Fibroblast of skin of right biceps (primary cell): ENCODE measurements around the gene MACROH2A1.
A peak's percentile ranks its signal among the peaks of the same experiment; 100 is the strongest.

ENCODE experiments used
- DNase-seq: peaks from one replicate; pipeline ENCODE4 v3.0.0-alpha.2; 2013

MACROH2A1 gene

DNA sequence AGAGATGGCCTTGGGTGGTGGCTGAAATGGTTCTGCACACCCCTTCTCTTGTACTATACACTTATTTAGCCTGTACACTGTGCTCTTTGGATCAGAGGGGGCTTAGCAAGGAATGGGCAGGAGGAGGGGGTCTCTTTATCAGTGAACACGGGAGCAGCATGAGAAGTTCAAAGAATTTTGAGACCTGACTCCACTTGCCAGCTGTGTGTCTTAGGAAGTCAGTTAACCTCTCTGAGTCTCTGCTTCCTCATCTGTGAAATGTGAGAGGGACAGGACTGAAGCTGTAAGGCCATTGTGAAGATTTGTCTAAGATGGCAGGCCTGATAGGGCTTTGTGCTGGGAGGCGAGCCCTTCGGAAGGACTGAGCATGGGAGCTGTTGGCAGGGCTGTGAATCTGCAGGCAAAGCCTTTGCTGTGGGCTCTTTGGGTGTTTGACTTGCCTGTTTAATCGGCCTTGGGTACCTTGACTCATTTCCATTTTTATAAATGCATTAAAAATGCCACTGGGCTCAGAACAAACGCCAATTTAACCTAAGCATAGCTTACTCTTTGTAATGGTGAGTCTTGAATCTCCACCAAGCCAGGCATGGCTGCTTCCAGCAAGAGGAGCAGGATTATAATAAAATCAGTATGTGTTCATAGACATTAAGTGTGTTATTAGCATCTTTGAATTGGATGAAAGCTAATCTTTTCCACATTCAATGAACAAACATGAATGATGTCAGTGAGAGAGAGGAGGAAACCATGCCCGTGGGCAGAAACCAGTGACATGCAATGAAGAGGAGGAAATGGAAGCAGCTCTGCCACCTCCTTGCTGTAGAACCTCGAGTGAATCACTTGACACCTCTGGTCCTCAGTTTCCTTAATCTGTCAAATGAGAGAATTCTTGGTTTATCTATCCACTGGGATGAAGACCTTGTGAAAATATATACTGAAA, 89.4 kb downstream of the MACROH2A1 start:
- no peak for DNase-seq

DNA sequence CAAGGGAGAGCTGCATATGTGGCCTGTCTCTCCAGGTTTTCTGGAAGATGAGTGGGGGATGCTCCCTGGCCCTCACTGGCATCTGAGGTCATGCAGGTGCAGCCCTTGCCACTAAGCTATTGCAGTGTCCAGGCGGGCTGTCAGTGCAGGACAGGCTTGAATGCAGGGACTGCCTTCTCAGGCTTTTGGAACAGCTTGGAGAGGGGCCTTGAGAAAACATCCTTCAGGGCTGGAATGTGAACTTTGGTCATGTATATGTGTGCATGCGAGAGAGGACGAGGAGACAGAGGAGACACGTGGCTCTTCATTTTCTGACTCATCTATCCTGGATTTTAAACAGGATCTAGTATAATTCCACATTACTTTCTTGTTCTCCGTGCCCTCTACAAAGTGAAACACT, 90.3 kb downstream of the MACROH2A1 start:
- peak; percentile 78 for DNase-seq

DNA sequence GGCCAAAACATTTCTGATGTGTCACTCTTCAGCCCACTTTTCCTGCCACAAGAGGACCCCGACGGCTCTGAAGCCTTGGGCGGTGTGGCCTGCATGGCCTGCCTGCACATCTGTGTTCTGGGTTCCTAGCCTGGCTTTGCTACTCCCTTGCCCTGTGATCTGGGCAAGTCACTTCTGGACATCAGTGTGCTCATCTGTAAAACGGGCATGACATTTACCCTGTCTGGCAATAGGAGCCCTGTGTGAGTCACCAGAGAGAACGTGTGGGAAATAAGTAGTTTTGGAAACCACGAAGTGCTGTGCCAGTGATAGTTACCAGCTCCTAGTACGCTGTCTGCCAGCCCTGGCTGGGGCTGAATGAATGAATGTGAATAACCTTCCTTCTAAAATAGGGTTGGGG, 90.8 kb downstream of the MACROH2A1 start:
- peak; percentile 49 for DNase-seq

DNA sequence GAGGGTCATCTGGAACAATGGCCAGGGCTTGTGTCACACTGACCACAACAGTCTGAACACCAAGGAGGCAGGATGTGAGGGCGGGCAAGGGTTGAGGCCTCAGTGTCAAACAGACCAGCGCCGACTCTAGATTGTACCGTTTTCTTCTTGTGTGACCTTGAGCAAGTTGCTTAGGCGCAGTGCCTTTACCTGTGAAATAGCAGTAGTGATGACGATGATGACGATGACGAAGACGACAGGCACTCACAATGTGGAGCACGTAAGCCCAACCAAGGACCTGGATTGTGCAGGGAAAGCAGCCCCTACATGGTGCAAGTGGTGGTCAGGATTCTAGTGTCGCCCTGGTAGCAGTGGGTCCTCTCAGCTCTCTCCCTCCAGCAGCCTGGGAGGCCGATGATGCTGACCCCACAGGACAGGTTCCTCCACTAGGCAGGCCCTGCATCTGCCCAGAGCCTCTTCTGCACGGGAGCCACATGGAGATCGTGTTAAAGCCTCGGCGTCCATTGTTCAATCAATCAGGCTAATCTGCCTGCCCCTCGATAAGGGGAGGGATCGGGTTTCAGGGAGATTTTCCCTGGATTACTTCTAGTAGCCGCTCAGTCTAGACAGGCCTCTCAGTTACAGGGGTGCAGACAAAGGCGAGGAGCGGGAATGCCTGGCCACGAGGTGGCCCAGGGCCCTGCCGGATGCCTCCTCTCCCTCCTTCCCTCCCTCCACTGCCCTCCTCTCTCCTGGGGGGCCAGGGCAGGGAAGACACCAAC, 91.7 kb downstream of the MACROH2A1 start:
- DNase-seq: no peak

DNA sequence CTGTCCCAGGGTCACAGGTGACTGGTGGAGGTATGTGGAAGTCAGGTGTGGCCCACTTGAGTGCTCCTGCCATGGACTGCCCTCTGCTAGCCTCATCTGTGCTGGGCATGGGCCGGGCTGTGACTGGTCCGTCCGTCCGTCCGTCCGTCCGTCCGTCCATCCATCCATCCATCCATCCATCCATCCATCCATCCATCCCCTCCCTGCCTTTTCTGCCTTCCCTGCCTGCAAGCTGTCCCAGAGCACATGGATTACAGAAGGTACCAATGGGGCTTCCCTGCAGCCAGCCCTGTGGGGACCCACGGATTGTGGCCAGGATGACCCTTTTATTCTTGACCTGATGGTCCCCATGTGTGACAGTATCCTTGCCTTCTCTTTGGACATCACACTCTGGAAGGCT, 92.5 kb downstream of the MACROH2A1 start:
- no peak for DNase-seq

DNA sequence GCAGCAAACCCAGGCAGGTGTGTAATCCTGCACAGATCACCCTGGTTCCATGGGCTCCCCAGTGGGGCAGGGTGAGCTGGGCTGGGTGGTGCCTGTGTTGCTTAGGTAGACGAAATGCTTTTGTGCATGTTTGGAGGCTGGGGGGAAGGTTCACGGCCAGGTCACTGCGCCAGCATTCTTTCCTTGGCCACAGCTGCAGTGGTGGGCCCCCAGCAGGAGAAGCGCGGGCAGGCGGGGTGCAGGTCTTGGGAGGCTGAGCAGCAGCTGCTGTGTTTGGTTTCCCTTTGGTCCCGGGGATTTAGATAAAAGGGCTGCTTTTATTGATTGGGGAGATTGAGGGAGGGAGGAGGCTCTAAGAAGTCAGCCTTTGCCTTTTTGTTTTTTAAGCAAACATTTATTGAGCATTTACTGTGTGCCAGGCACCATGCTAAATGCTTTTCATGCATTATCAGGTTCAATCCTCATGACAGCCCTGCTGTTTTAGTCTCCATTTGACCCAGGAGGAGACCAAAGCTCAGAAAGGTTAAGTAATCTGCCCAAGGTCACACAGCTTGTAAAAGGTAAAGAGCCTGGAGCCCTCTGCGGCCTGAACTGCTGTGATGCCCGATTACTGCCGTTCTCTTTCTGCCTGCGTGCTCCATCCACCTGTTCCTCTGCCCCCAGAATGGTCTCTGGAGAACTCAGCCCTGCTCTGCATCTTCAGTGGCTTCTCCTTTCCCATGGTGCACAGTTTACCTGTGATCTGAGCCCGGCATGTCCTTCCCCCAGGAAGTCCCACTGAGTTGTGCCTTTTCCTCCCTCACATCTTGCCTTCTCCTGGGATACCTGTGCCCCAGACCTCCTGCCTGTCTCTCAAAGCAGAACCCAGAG, 94.4 kb downstream of the MACROH2A1 start:
- peak; percentile 49 for DNase-seq

DNA sequence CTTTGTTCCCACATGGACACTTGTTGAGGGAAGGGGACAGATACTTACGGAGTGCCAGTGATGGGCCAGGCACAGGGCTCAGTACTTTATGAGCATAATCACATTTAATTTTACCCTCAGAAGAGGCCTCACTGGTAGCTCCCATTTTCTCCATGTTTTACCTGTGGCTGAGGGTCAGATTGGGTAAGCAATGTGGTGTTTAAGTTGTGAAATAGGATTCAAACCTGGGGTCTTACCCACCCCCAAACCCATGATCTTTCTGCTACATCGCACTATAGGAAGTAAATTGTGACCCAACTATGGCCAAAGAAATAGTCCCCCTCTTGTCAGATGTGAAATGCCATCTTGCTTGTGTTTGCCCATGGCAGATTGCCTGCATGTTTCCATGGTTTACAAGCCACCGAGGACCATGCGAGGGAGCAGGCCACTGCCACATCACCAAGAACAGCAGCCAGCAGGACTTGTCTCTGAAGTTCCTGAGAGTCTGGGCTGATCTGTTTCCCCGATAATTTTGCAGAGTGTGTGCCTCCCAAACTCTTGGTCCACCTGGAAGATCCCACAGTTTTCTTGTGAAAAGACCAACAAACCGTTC, 95.4 kb downstream of the MACROH2A1 start:
- no peak for DNase-seq

DNA sequence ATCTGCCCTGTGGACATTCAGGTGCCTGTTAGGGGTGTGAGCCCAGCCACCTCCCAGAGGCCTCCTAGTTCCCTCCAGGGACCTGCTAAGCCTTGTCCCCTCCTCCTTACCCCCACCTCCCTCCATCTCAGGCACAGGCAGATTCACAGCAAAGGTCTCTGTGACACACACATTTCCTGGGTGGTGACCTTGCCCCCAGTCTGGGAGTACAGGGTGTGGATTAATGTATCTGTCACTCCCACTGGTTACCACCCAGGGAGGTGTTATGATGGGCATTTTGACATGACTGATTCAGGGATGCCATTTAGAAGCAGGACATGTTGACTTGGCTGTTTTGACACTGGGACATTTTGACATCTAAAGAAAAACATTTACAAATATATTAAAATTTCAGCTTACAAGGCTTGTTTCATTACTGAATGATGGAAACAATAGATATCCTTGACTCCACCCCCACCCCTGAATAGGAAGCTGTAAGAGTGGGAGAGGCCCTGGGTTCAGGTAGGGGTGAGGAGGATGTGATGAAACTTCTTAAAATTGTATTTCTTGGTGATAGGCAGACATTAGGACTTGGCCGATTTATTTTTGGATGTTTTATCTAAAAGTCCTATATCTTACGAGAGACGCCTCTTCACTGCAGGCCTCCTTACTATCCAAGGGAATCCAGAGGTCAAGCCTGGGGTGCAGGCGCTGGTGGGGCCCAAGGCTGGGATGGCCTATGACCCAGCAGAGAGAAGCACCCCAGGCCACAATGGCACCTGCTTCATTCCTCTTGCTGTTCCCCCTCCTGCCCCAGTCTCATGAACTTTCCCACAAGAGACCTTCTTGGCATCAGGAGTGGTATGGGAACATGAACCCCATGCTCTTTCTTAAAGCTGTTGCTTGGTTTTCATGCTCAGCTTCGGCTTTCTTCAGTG, 101.9 kb downstream of the MACROH2A1 start:
- no peak for DNase-seq

DNA sequence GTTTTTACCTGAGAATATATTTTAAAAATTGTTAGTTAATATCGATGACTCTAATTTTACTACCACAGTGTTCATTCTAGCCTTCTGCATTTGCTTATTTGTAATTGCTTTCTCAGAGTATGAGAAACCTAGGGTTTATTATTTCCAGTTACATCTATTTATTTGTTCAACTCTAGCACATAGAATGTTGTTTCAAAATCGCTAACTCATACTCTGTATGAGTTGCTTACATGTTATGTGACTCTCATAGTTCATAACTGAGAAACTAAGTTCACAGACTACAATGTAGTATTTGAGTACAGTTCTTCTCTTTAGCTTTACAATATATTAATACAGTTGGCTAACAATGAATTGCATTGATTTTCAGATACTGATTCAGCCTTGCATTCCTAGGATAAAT, 103.2 kb downstream of the MACROH2A1 start:
- no peak for DNase-seq

DNA sequence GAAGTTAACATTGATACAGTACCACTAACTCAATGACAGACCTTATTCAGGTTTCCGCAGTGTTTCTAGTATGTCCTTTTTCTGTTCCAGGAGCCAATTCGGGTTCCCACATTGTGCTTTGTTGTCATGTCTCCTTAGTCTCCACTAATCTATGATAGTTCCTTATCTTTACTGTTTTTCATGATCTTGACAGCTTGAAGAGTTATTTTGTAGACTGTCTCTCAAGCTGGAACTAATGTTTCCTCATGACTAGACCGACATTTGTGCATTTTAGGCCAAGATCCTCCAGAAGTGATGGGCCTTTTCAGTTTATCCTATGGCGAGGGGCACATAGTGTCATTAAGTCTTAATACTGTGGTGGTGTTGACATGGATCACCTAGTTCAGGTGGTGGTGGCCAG, 104.2 kb downstream of the MACROH2A1 start:
- no peak for DNase-seq

DNA sequence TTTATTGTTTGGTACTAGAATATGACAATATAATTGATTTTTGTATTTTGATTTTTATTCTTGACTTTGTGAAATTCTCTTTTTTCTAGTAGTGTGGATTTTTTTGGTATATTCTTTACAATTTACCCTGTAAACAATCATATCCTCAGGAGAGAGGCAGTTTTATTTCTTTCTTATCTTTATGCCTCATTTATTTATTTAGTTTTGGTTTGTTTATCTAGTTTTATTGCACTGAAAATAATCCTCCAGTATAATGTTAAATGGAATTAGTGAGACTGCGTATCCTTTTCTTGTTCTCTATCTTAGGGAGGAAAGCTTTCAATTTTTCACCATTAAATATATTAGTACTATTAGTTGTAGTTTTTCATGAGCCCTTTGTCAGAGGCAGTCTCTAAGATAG, 109.4 kb downstream of the MACROH2A1 start:
- no peak for DNase-seq

DNA sequence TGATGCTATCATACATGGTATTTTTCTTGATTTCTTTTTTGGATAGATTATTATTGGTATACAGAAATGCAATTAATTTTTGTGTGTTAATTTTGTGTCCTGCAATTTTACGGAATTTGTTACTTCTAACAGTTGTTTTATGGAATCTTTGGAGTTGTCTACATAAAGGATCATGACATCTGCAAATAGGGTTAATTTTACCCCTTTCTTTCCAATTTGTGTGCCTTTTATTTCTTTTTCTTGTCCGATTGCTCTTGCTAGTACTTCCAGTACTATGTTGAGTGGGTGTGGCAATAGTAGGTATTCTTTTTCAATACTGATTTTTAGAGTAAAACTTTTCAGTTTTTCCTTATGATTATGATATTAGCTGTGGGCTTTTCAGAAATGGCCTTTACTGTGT, 111.5 kb downstream of the MACROH2A1 start:
- no peak for DNase-seq
